Spleen (tissue), 7 donors: ENCODE data around the gene HPSE2.

Experiments
- POLR2A ChIP-seq, 3 donors: fragments of 450-650 bp; IDR thresholded peaks; one replicate each; pipeline ENCODE4 v1.5.1; 2017; ENCODE audit warnings: antibody characterized with exemption in 3 of 3, mild to moderate bottlenecking in 1 of 3
- POLR2AphosphoS5 ChIP-seq, 3 donors: sonication (generic); formaldehyde crosslinking; IDR thresholded peaks; one replicate each; pipeline ENCODE4 v1.5.1; 2017; ENCODE audit warnings: antibody characterized with exemption in 3 of 3
- TF ChIP-seq, protein P1 (sequence below), 11 experiments: fragments of 200-600 bp in 7 of 11; fragments of 450-650 bp in 4 of 11; sonication (generic) in 4 of 11; IDR thresholded peaks in 8 of 11; conservative IDR thresholded peaks in 3 of 11; 1 replicate in 7 of 11; 2 replicates in 4 of 11; pipeline versions ENCODE4 v1.4.0 to v1.8.0; 2016 to 2021; ENCODE audit warnings: antibody characterized with exemption in 11 of 11, inconsistent platforms in 4 of 11, mild to moderate bottlenecking in 1 of 11
- donor health status: DM: no; HTN: no; CAD: no; lungs with moderate emphysema.
- donor health status: DM: no; HTN: no; CAD: no.
- donor health status: DM: no; HTN: no; CAD: no.

DNA sequence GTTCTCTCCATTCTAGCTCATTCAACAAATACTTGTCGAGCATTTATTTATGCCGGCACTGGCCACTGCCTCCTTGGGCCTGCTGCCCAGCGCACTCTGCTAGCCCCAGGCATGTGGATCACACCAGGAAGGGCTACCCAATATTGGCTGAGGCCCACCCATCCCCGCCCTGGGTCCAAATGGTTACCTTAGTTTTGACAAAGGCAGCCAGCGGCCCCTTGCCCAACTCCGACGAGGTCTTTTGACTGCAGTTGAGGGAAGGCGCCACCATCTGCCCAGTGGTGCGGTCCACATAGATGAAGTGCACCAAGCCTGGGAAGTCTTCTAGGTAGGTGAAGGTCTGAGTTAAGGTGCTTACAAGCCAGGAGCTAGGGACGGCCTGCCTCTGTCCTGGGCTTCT is 813.5 kb downstream of the HPSE2 start:
- TF ChIP-seq, protein P1, sequence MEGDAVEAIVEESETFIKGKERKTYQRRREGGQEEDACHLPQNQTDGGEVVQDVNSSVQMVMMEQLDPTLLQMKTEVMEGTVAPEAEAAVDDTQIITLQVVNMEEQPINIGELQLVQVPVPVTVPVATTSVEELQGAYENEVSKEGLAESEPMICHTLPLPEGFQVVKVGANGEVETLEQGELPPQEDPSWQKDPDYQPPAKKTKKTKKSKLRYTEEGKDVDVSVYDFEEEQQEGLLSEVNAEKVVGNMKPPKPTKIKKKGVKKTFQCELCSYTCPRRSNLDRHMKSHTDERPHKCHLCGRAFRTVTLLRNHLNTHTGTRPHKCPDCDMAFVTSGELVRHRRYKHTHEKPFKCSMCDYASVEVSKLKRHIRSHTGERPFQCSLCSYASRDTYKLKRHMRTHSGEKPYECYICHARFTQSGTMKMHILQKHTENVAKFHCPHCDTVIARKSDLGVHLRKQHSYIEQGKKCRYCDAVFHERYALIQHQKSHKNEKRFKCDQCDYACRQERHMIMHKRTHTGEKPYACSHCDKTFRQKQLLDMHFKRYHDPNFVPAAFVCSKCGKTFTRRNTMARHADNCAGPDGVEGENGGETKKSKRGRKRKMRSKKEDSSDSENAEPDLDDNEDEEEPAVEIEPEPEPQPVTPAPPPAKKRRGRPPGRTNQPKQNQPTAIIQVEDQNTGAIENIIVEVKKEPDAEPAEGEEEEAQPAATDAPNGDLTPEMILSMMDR (IDR thresholded peaks at IDR 0.05 in 8 of 11, conservative IDR thresholded peaks at IDR 0.05 in 3 of 11), result no peak
- TF ChIP-seq POLR2A (IDR thresholded peaks at IDR 0.05) (no peak), POLR2AphosphoS5 (IDR thresholded peaks at IDR 0.05) (no peak)
